ENCODE data around the gene KCNAB1.
A peak's percentile ranks its signal among the peaks of the same experiment; 100 is the strongest.
"Not testable (repeated sequence)": the region's sequence is repeated elsewhere in the genome, so short reads cannot be mapped to it uniquely, and the experiment has no call there.

The KCNAB1 gene

DNA sequence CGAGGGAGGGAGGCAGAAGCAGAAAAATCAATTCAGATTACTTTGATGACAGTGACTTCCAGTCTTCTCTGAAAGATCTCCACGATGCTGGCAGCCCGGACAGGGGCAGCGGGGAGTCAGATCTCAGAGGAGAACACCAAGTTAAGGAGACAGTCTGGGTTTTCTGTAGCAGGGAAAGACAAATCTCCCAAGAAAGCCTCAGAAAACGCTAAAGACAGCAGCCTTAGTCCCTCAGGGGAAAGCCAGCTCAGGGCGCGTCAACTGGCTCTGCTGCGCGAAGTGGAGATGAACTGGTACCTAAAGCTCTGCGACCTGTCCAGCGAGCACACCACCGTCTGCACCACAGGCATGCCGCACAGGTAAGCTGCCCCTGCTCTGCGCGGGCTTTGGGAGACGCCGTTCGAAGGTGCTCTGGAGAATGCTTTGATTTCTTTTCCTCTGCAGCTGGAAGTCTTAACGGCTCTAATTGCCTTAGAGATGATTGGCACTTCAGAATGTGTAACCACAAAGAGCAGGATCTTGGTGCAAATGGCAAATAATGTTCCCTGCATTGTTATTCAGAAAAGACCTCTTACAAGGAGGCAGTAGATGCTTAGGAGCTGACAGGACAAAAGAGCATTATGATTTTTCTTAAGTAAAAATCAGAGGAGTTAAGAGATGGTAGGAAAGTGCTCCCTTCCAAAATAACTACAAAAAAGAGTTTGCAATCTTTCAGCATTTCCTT is at the start of gene KCNAB1:
TSS of gene KCNAB1 (plus strand) at position 51 of the 724 bp plus-strand sequence.
- DNase-seq: no peak

DNA sequence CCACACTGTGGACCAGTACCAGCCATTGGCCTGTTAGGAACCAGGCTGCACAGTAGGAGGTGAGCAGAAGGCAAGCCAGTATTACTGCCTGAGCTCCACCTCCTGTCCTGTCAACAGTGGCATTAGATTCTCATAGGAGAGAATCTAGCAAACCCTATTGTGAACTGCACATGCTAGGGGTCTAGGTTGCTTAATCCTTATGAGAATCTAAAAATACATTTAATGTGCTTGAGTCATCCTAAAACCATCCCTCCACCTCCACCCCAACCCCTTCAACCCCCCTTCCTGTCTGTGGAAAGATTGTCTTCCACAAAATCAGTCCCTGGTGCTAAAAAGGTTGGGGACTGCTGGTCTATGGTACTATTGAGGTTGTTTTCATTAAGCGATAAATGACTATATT is 49.3 kb upstream of the KCNAB1 start:
- peak; percentile 61 for DNase-seq

DNA sequence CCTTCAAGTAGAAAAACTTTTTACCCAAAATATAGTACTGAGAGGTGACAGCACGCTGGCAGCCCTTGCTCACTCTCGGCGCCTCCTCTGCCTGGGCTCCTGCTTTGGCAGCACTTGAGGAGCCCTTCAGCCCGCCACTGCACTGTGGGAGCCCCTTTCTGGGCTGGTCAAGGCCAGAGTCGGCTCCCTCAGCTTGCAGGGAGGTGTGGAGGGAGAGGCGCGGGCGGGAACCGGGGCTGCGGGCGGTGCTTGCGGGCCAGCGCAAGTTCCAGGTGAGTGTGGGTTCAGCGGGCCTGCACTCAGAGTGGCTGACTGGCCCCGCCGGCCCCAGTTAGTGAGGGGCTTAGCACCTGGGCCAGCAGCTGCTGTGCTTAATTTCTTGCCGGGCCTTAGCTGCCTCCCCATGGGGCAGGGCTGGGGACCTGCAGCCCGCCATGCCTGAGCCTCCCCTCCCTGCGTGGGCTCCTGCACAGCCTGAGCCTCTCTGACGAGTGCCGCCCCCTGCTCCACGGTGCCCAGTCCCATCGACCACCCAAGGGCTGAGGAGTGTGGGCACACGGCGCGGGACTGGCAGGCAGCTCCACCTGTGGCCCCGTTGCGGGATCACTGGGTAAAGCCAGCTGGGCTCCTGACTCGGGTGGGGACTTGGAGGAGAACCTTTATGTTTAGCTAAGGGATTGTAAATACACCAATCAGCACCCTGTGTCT is 47.3 kb upstream of the KCNAB1 start:
- not testable (repeated sequence) for DNase-seq

DNA sequence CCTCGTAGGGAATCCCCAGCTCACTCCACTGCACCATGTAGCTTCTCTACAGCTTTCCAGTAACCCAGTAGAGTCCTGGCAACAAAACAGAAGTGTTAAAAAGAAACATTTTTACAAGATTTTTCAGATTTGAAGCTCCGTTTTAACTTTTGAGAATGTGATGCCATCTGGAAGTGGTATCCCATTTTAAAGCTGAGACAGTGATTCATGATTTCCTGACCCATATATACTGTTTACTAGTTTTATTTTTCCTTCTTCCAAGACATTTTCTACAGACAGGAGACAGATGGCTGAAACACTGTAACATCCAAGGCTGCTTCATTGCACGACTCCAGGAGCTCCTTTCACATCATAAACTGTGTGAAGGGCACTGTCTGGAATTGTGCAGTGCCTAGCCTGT is 30.3 kb upstream of the KCNAB1 start:
- DNase-seq: no peak

DNA sequence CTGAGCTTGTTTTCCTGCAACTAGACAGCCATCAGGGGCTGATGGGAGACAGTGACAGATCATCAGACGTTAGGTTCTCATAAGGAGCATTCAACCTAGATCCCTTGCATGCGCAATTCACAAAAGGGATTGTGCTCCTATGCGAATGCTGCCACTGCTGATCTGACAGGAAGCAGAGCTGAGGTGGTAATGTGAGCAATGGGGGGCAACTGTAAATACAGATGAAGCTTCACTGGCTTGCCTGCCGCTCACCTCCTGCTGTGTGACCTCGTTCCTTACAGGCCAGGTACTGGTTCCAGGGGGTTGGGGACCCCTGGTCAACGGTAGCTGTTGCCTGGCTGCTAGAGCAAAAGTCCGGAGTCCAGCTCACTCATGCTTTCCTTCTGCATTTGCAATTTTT is 26.4 kb upstream of the KCNAB1 start:
- DNase-seq: no peak

- no peak for DNase-seq
Measured at GRCh38 chr3:156094391-156094790, 26.0 kb upstream of the KCNAB1 start.

DNA sequence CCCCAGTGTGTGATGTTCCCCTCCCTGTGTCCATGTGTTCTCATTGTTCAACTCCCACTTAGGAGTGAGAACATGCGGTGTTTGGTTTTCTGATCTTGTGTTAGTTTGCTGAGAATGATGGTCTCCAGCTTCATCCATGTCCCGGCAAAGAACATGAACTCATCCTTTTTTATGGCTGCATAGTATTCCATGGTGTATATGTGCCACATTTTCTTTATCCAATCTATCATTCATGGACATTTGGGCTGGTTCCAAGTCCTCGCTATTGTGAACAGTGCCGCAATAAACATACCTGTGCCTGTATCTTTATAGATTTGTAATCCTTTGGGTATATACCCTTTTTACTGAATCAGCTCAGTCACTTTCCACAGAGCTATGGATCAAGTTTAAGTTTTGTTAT is 24.7 kb upstream of the KCNAB1 start:
- DNase-seq: not testable (repeated sequence)

- DNase-seq: no peak
Measured at GRCh38 chr3:156098437-156099035, 21.8 kb upstream of the KCNAB1 start.

DNA sequence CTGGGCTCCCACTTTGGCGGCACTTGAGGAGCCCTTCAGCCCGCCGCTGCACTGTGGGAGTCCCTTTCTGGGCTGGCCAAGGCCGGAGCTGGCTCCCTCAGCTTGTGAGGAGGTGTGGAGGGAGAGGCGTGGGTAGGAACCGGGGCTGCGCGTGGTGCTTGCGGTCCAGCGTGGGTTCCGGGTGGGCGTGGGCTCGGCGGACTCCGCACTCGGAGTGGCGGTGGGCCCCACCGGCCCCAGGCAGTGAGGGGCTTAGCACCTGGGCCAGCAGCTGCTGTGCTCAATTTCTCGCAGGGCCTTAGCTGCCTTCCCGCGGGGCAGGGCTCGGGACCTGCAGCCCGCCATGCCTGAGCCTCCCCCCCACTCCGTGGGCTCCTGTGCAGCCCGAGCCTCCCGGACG is 21.0 kb upstream of the KCNAB1 start:
- DNase-seq: not testable (repeated sequence)

DNA sequence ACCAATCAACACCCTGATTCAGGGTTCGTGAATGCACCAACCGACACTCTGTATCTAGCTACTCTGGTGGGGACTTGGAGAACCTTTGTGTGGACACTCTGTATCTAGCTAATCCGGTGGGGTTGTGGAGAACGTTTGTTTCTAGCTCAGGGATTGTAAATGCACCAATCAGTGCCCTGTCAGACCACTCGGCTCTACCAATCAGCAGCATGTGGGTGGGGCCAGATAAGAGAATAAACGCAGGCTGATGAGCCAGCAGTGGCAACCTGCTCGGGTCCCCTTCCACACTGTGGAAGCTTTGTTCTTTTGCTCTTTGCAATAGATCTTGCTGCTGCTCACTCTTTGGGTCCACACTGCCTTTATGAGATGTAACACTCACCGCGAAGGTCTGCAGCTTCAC is 20.4 kb upstream of the KCNAB1 start:
- DNase-seq: not testable (repeated sequence)

GRCh38 chr3:156102267-156102931 is 18.0 kb upstream of the KCNAB1 start:
- DNase-seq: no peak

DNA sequence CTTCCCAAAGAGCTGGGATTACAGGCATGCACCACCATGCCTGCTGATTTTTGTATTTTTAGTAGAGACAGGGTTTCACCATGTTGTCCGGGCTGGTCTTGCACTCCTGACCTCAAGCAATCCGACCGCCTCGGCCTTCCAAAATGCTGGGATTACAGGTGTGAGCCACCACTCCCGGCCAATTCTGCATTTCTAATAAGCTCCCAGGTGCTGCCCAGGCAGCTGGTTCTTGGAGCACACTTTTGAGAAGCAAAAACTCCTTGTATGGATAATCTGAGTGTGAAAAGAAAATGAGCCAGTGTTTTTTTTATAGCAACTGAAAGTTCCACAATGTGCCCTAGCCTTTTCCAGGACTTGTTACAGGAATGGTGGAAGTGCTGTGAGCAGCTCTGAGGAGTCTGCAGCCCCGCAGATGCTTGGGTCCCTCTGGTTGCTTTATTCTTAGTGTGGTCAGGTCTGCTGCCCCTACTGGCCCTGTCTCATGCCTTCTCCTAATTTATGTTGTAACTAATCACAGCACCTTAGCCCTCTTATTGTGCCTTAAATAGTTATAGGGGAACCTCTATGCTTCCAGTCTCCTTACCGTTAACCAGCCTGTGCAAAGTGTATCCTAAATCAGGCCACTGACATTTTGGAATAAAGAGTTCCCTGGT is 13.5 kb upstream of the KCNAB1 start:
- no peak for DNase-seq

DNA sequence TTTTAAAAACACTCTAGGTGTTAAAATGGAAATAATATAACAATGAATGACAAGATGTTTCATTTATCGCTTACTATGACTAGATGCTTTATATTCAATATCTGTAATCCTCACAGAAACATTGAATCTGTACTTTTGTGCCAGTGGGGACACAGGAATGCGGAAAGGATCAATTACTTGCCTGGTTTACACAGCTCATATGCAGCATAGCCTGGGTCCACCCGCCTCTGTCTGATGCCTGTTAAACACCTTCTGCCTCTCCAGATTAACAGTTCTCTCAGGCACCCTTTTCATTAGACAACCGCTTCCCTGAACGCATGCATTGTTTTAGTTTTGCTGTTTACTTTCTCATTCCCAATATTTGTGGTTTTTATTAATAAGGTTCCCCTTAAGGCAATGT is 12.9 kb upstream of the KCNAB1 start:
- no peak for DNase-seq

DNA sequence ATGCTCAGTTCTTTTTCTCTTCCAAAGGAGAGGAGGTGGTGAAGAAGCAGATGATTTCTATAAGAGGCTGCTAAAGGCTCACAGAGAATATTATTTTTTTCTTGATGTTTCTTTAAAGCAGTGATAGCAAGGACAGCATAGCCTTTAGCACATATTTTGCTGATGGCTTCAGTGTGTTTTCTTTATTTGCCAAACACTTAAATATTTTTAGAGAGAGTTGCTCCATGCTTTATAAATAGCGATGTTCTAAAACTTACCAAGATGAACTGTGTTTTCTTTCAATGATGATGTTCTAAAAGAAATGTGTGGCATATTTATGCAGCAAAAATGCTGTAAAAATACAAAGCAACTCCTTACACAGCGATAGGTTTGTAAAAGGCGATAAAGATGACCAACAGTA is 11.8 kb upstream of the KCNAB1 start:
- DNase-seq: no peak

- DNase-seq: peak; percentile 3
Measured at GRCh38 chr3:156109989-156110388, 10.4 kb upstream of the KCNAB1 start.

DNA sequence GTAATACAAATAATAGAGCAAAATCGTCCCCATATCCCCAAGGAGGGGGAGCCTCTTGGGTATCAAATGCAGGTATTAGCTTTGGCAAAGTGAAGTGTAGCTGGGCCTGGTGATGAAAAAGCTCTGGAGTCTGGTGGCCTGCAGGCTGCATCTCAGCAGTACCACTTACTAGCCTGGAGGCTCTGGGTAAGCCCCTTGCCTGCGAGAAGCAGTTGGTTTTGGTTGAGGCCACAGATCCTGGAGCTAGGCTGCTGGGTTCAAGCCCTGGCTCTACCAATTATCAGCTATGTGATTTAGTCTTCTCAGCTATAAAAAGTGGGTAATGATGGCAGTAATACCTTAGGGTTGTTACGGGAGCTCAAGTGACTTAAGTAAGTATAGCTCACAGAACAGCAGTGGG is 6.1 kb downstream of the KCNAB1 start:
- DNase-seq: no peak

GRCh38 chr3:156131241-156131640 is 10.9 kb downstream of the KCNAB1 start:
- no peak for DNase-seq

DNA sequence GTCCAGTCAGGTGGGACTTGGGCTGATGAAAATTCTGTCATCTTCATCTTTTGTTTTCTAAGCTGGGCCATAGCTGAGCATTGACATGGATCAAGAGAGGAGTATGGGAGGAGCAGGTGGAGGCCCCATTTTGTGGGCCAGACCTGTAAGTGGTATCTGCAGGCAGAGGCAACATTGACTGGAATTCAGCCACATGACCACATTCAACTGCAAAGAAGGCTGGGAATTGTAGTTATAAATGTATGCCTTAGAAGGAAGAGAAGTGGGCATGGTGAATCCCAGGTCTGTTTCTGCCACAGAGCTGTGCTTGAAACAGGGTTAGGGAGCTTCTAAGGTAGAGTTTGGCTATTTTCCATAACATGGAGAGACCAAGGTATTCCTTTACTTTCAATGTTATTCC is 11.4 kb downstream of the KCNAB1 start:
- no peak for DNase-seq

DNA sequence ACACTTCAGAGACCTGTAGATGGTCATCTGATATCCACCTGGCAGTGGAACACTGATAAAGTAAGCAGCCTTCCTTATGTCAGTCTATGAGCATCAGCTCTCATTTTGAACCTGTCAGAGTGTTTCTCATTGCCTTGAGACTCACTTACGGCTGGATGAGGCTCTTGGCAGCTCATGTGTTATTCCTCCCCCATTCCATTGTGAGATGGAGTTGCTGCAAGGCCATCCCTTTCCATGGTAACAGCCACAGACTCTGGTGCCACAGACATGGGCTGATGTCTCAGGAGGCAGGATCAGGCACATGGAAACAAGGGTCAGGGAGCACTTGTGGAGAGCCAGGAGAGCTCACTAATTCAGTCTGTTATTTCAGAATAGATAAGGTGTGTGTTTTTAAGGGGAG is 11.9 kb downstream of the KCNAB1 start:
- no peak for DNase-seq

DNA sequence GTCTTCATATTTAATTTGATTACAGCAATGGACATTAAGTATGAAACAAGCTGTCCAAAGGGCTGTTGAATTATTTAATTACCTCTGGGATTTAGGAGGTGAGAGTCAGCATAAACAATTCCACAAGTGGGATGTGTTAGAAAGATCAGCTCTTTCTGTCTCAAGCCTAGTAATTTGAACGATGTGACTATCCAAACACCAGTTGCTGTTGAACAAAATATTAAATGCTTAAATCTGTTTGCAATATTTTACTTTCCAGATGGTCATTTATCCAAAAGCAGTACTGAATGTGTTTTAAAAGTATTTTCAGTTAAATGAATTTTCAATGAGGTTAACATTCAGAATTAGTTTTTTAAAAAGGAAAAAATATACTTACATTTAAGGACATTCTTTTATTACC is 12.7 kb downstream of the KCNAB1 start:
- no peak for DNase-seq

DNA sequence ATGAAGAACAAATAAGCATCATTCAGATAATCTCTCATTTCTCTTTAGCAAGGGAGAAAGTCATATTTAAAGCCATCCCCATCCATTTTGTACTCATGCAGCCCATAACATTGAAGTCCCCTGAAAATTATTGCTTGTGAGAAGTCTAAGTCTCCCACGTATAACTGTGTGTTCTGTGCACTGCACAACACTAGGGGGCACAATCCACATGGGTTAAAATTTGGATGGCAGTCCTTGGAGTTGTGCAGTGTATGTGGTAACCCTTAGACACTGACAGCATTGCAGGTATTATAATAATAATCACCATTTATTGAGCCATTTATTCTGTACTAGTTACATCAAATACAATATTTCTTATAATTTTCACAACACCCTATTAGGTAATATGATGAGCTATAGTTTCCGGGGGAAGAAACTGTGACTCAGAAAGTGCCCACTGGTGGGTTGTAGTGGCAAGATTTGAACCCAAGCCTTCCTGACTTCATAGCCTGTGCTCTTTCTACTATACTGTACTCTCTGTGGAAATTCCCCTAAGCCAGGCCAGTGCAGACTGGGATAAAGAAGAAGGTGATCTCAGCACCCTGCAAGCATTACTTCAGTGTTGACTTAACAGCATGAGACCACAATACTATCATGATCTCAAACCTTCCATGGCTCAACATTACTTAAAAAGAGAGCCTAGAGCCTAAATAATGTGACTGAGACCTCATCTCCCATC is 15.7 kb downstream of the KCNAB1 start:
- no peak for DNase-seq

GRCh38 chr3:156137397-156137796 is 17.0 kb downstream of the KCNAB1 start:
- DNase-seq: not testable (repeated sequence)
